GM11168 (cell line): Measurements from ENCODE around the gene ZNF79.
"Not testable (repeated sequence)": the region's sequence is repeated elsewhere in the genome, so short reads cannot be mapped to it uniquely, and the experiment has no call there.

Experiments
- in situ Hi-C: fragments of 300-500 bp; cut with MboI; formaldehyde crosslinking; loops from one replicate; pipeline ENCODE4 v1.12.0; 2022; ENCODE audit warnings: low sequenced_read_pairs; ENCODE audit not compliant: unreplicated experiment

ZNF79 gene

GRCh38 chr9:127450243-127450760 lies 26.1 kb downstream of the ZNF79 start:
- in situ Hi-C loops: no loop called here

GRCh38 chr9:127450830-127451607 lies 26.8 kb downstream of the ZNF79 start, which contains the start of the genes LRSAM1 and RPL12:
LRSAM1 (plus strand) TSS chr9:127451510; CDS start chr9:127454528, 3,018 bp downstream.
RPL12 (minus strand) TSS chr9:127451406; CDS start chr9:127451317, 89 bp downstream.
- in situ Hi-C loops: no loop called here

DNA sequence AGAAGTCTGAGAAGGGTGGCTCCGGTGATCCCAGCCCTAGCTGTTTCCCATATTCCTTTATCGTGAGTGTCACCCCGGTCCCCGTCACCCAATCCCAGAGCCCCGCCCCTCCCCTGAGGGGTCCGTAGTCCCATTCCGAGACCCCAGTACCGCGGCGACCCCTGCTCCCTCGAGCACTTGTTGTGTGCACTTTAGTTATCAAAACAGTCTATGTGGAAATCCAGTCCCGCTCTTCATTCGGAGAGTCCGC lies 27.4 kb downstream of the ZNF79 start:
- in situ Hi-C loops: no loop called here

DNA sequence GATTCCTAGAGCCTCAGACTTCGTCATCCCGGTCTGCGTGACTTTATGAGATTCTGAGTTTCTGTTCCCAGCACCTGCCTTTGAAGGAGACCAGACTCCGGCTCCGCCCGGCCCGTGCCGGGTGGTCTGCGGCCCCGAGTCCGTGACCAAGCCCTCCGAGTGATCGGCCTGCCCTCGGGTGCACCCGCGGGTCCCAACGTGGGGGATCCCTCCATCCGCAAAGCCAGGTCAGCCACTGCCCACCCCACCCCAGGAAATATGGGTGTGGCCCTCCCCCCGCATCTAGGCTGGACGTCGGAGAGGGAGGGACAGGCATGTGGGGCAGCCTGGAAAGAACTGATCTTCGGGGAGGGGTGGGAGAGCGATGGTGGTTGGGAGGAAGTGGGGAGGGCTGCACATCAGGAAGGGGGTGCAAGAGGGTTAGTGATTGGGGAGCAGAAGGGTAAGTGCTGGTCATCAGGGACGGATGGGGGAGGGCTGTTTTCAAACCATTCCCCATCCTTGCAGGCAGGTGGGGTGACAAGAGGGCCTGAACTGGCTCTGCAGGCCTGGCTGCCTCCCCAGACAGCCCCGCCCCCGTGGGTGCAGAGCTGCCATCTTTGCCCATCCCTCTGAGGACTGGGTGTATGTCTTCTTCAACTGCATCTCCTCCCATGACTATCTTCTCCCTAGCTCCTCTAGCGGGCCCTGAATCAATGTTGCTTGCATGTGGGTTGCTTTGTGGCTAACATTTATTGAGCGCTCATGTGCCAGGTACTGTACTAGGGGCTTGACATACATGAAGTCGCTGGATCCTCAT lies 27.9 kb downstream of the ZNF79 start:
- in situ Hi-C loops: no loop called here

DNA sequence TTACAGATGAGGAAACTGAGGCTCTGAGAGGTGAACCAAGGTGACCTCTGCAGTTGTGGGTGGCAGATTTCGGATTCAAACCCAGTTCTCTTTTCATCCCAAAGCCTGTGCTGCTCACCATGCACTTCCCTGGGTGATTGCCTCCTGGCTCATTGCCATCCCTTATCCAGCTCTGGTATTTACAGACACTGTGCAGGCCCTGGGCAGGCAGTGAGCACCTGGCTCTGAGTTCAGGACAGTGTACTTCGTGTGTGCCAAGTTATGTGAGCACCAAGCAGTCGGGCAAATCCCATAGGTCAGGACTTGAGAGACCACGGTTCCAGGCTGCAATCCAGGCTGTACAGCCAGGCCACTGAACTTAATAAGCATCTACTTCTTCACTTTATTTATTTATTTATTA lies 28.5 kb downstream of the ZNF79 start:
- in situ Hi-C loops: no loop called here

DNA sequence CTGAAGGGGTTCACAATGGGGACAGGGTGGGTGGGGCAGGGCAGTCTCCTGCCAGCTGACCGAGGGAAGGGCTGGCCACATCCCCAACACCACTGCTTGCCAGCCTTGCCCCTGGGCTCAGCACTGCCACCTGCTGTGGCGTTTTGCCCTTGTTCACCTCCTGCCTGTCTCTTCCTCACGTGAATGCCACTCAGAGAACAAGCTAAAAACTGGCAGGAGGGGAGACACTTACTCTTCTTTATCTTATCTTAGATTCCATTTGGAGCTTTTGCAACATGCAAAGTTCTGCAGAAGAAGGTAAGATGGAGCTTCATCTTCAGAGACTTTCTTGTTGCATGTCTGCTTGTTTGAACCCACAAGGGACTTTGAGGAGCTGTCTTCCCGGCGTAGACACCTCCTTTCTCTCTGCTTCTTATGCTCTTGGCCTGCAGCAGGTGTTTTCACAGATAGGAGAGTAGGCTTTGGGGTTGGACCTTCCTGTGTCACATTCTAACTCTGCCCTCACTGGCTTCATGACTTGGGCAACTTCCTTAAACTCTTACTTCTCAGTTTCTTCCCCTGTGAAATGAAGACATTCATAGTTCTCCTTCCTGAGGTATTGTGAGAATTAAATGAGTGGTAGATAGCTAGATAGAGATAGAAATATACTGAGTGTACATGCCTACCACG lies 31.3 kb downstream of the ZNF79 start:
- in situ Hi-C loops: no loop called here

- in situ Hi-C loops: no loop called here
Measured at GRCh38 chr9:127457191-127457878, 33.2 kb downstream of the ZNF79 start.

GRCh38 chr9:127458921-127459320 lies 34.7 kb downstream of the ZNF79 start:
- in situ Hi-C loops: no loop called here

GRCh38 chr9:127463382-127463781 lies 39.2 kb downstream of the ZNF79 start:
- in situ Hi-C loops: no loop called here

DNA sequence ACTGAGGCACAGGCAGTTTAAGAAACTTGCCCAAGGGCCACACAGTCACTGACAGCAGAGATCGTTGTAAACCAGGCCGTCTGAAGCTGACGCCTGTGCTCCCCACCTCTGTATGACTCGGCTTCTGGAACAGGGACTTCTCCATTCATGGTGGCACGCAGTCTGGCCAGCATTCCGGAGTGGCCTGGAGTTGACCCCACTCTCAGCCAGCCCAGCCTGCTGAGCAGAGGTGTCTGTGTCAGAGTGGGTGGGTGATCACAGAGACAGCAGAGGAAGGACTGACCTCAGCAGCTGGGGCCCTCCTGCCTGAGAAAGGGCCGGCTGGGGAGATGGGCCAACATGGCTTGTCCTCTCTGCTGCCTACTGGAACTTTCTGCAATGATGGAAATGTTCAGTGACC lies 39.7 kb downstream of the ZNF79 start:
- in situ Hi-C loops: no loop called here

DNA sequence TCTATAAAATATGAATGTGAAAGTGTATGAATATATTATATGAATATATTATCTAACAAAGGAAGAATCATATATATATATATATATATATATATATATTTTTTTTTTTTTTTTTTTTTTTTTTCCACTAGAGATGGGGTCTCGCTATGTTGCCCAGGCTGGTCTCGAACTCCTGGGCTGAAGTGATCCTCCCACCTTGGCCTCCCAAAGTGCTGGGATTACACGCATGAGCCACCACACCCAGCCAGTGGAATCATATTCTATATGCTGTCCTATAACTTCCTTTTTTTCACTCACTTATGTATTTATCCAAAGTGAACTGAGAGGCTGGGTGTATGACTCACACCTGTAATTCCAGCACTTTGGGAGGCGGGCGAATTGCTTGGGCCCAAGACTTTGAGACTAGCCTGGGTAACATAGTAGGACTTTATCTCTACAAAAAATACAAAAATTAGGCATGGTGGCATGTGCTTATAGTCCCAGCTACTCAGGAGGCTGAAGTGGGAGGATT lies 42.3 kb downstream of the ZNF79 start:
- in situ Hi-C loops: not testable (repeated sequence)

DNA sequence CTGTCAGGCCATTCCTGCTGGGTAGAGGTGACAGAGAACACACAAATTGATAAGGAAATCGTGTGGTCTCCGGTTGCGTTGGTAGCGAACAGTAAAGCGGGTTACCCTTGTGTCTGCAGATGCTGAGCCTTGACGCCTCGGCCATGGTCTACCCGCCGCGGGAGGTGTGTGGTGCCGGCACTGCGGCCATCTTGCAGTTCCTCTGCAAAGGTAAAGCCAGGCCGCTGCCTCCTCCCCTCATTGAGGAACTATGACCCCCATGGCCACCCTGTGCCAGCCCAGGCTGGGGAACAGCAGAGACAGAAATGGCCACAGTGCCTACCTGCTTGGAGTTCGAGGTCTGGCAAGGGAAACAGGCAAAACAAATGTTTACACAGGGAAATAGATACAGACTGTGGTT lies 43.4 kb downstream of the ZNF79 start:
- in situ Hi-C loops: no loop called here

DNA sequence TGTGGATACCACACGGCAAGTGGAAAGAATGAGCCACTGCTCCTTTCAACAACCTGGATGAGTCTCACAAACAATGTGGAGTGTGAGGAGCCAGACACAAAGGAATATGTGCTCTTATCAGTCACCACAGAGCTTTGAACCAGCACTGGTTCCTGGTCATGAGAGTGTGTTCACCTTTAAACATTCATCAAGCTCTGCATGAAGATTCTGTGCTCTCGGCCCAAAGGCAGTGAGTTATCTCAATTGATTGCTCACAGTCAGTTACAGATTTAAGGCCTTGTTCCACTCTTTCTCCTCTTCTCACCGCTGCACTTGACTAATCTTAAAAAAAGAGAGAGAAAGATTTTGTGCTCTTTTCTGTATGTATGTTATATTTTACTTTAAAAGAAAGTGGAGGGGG lies 46.5 kb downstream of the ZNF79 start:
- in situ Hi-C loops: no loop called here

DNA sequence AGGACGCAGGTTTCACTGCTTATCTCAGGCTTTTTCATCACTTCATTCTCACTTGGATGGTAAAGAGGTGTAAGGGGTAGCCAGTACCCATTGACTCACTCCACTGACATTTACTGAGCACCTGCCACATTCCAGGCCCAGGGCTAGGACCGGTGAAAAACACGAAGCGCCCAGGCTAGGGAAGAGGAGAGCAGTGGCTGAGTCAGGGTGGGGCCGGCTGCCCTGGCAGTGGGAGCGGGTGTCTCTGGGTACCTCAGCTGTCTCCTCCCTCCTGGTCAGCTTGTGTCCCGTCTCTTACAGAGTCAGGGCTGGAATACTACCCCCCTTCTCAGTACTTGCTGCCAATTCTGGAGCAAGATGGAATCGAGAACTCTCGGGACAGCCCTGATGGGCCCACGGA lies 49.3 kb downstream of the ZNF79 start:
- in situ Hi-C loops: no loop called here

GRCh38 chr9:127473932-127474331 lies 49.8 kb downstream of the ZNF79 start:
- in situ Hi-C loops: no loop called here

DNA sequence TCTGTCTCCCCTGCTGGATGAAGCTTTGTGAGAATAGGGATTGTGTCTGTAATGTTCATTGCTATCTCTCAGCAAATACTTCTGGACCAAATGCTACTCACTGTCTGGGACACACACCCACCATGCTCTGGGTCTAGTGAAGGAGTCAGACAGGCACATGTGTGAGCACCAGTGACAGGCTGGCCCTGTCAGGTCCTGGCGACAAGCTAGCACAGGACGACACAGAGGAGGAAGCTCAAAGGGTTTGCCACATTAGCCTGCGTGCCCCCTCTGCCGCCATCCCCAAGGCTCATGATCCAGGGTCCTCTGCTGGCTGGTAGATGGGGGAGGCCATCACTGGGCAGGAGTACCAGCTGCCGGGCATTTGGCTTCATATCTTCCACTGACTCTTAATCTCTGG lies 50.4 kb downstream of the ZNF79 start:
- in situ Hi-C loops: no loop called here

DNA sequence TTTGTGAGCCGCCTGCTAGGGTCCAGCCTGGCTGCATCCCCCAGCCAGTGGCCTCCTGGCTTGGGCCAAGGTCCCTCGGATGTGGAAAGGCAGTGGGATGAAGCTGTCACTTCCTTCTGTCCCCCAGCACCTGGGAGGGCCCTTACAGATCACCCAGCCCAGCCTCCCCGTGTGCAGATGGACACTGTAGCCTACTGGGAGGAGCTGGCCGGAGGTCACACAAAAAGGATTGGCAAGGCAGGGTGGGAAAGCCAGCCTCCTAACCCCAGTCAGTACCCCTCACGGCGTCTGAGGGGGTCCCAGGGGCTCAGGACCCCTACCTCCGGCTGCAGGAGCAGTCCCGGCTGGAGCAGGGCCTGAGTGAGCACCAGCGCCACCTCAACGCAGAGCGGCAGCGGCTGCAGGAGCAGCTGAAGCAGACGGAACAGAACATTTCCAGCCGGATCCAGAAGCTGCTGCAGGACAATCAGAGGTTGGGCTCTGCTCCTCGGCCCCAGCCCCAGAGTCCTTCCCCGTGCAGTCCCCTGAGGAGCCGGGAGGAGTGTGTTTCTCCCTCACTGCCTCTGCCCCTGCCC lies 55.4 kb downstream of the ZNF79 start:
- in situ Hi-C loops: no loop called here

- in situ Hi-C loops: no loop called here
Measured at GRCh38 chr9:127482662-127483061, 58.5 kb downstream of the ZNF79 start.

DNA sequence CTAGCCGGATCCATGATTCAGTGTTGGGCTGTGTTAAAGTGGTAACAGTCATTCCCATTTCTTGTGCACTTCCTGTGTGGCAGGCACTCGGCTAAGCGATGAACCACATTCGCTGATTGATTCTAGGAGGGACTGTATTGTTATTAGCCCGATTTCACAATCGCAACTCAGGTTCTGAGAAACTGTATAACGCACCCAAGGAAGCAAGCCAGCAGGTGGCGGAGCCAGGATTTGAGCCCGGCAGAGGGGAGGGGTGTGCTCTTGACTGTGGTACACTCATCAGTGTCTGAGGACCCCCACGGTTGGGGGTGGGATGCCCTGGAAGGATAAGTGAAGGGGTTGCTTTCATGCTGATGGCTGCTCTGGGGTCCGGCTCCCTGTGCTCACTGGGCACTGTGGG lies 61.8 kb downstream of the ZNF79 start:
- in situ Hi-C loops: no loop called here

DNA sequence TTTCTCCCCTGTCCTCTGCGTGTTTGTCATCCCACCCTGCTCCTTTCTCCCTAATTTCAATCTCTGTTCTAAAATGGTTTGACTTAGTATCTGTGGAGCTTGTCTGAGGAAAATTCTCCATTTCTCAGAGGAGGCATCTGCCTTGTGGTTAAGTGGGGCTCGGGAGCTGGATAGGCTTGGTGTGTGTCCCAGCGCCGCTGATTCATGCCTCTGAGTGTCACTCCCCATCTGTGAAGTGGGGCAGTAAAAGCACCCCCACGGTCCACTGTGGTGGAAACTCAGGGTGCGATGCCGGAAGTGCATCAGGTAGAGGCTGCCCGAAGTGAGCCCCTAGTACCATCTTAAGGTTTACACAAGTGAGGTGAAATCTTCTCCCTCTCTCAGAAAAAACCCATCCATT lies 64.8 kb downstream of the ZNF79 start:
- in situ Hi-C loops: no loop called here
